ENCODE measurements around the gene SLC25A51.

DNA sequence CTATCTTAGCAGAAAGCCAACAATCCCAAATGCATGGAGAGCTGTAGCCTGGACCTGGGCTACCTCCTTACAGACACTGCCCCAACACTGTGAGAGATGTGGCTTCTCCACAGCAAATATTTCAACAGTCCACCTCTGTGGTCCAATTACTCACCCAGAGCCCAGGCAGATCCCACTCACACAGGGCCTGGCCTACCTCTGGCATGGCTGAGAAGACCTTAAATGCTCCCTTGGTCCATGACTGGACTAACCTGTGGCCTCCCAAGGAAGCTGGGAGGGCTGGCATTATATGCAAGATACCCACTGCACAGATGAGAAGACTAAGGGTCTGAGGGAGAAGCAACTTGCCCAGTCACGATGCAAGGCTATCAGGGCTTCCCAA lies 22.8 kb upstream of the SLC25A51 start:
- TF ChIP-seq CTCF (IDR thresholded peaks at IDR 0.05) (no peak), POLR2A (IDR thresholded peaks at IDR 0.05) (no peak)

Data from heart left ventricle (tissue), 13 donors.